HepG2 (cell line): Measurements from ENCODE around the gene FANCM. TPM values are rescaled to one million over a fixed set of nuclear protein-coding genes. Genes with fewer than 3 reads are reported as not detected.
A peak's percentile ranks its signal among the peaks of the same experiment; 100 is the strongest.

Experiments used
- ATF4 ChIP-seq, 2 experiments: fragments of 450-650 bp in 1 of 2; sonication (generic) in 1 of 2; formaldehyde crosslinking; IDR thresholded peaks; 2 replicates each; pipeline versions ENCODE4 v1.5.0 to v1.8.0; 2020 to 2022; ENCODE audit warnings: mild to moderate bottlenecking in 1 of 2, missing genetic modification reagents in 1 of 2
- GABPB1 ChIP-seq: IDR thresholded peaks from 2 replicates; pipeline ENCODE4 v1.6.1; 2016; ENCODE audit warnings: mild to moderate bottlenecking, missing genetic modification reagents, moderate library complexity, missing compliant biosample characterization
- HOXA3 ChIP-seq: sonication (generic); formaldehyde crosslinking; IDR thresholded peaks from 2 replicates; pipeline ENCODE4 v1.5.0; 2020; ENCODE audit warnings: missing genetic modification reagents
- MLXIP ChIP-seq: sonication (generic); formaldehyde crosslinking; IDR thresholded peaks from 2 replicates; pipeline ENCODE4 v1.9.0; 2021; ENCODE audit warnings: missing genetic modification reagents, borderline replicate concordance
- MTA1 ChIP-seq: sonication (generic); formaldehyde crosslinking; IDR thresholded peaks from 2 replicates; pipeline ENCODE4 v1.4.0; 2020; ENCODE audit warnings: missing genetic modification reagents, mild to moderate bottlenecking, borderline replicate concordance
- SNAPC4 ChIP-seq: sonication (generic); formaldehyde crosslinking; IDR thresholded peaks from 2 replicates; pipeline ENCODE4 v1.4.0; 2020; ENCODE audit warnings: mild to moderate bottlenecking, missing genetic modification reagents
- UBTF ChIP-seq: sonication (generic); formaldehyde crosslinking; IDR thresholded peaks from 2 replicates; pipeline ENCODE4 v1.4.0; 2020; ENCODE audit warnings: mild to moderate bottlenecking, missing genetic modification reagents
- XBP1 ChIP-seq: sonication (generic); formaldehyde crosslinking; IDR thresholded peaks from 2 replicates; pipeline ENCODE4 v1.5.0; 2020; ENCODE audit warnings: missing genetic modification reagents
- ZFX ChIP-seq: sonication (generic); formaldehyde crosslinking; IDR thresholded peaks from 2 replicates; pipeline ENCODE4 v1.4.0; 2020; ENCODE audit warnings: mild to moderate bottlenecking, low read depth, missing genetic modification reagents, moderate library complexity
- ZNF207 ChIP-seq: fragments of 450-650 bp; IDR thresholded peaks from 2 replicates; pipeline ENCODE4 v1.6.1; 2016; ENCODE audit warnings: antibody characterized with exemption, borderline replicate concordance
- polyA plus RNA-seq, 8 experiments: library from polyadenylated mRNA; depleted of rRNA in 3 of 8; stranded (reverse) in 7 of 8; unstranded in 1 of 8; fragments of >200 nt; fragmentation: Illumina TruSeq in 4 of 8; extraction: Trizol in 4 of 8; gene quantifications; 2 replicates each; pipeline versions ENCODE4 v1.2.1 to v1.2.3, GENCODE V29; 2011 to 2016; ENCODE audit warnings: low read depth in 4 of 8, missing spikeins in 1 of 8, mixed read lengths in 1 of 8; ENCODE audit not compliant: insufficient read depth in 1 of 8
- total RNA-seq, 5 experiments: library from RNA; depleted of rRNA; stranded (reverse); fragments of >200 nt; fragmentation: Illumina TruSeq; extraction: Trizol; gene quantifications; 2 replicates each; pipeline ENCODE4 v1.2.3, GENCODE V29; 2016; ENCODE audit warnings: low read depth in 1 of 5

Gene FANCM
- total and polyA plus RNA-seq, 2 of the 13 experiments (the other 11 are each of a cell fraction or from before 2014, with no cell fraction given): 2.6 to 10.4 TPM

- TF ChIP-seq ATF4 (CRISPR knock-in tag; IDR thresholded peaks at IDR 0.05) (peak in 1 of 2 experiments; percentile 30; a peak in 1 of 4 replicates), SNAPC4 (CRISPR knock-in tag) (no peak), GABPB1 (CRISPR knock-in tag) (peak; percentile 95), MTA1 (CRISPR knock-in tag) (no peak), ZNF207 (no peak), MLXIP (CRISPR knock-in tag) (no peak), XBP1 (CRISPR knock-in tag) (no peak), ZFX (CRISPR knock-in tag) (peak; percentile 50), HOXA3 (CRISPR knock-in tag) (peak; percentile 56), UBTF (peak; percentile 72)
Measured at GRCh38 chr14:45135659-45136395, at the start of gene FANCM (continued).
